Activated CD4-positive, alpha-beta T cell treated with anti-CD3 and anti-CD28 coated beads, Interleukin-2, amount 50 U/mL, for 48 hours (primary cell): ENCODE data around the gene ADGRG7.

ENCODE experiments used
- DNase-seq, 2 experiments: peaks; one replicate each; pipeline ENCODE4 v3.0.0-alpha.2; 2020

Gene ADGRG7

DNA sequence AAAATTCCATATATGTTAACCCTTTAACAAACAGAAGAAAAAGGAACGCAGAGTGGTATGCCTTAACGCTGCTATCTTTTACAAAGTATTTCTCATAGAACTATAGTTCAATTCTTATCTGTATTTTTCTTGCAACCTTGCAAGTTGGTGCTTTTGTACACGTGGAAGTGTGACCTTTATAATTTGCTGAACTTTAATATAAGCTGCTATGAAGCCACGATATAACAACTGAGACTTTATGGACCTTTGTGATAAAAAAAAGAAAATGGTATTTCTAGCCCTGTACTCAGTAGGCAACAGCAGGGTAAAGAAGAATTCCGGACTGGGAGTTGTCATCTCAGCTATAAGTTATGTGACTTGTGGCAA, 93.6 kb downstream of the ADGRG7 start:
- no peak for DNase-seq

GRCh38 chr3:100703865-100704264, 94.5 kb downstream of the ADGRG7 start:
- DNase-seq = no peak

DNA sequence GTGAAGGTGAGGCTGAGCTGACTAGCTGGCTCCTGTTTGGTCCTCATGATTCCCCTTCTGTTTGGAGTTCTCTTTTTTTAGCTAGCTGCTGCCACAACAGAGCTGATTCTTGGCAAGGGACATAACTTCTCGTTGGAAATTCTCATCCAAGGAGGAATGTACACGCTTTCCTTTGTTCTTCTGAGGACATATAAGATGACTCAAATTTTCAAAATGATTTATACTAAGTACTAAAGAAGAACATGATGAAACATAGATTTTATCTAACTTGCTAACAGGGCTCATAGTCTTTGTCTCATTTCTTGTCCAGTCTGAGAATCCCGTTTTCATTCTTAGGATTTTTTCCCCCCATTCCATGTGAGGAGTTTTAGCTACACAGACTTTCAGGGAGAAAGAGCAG, 97.0 kb downstream of the ADGRG7 start:
- DNase-seq = no peak

- no peak for DNase-seq
Measured at GRCh38 chr3:100708644-100708988, 99.2 kb downstream of the ADGRG7 start.

DNA sequence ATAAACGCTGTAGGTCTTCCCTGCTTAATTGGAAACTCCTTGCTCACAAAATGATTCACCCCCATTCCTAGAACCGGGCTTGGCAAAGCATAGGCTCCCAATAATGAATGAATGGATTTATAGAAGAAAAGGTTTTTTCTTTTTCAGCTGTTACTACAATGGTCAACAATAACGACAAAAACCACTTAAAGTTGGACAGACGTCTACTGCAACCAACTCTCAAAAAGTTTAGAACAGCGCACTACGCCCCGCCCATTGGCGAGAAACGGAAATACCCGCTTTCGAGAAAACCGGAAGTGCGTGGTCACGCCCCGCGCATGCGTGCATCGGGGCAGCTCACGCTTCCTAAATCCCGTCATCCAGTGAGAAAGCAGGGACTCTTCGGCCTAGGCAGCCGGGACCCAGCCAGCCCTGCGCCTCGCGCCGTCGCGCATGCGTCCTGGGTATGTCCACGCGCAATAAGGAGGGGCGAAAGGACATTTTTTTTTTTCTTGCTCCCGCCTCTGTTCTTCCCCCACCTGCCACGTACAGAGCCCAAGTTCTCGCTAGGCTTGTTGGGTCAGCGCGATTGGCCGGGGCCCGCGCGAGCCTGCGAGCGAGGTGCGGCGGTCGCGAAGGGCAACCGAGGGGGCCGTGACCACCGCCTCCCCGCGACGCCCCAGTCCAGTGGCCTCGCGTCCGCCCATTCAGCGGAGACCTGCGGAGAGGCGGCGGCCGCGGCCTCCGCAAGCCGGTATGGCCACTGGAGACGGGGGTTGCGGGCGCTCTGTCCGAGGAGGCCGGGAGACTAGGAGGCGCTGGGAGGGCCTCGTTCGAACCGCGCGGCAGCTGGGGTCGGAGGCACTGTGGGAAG, 99.8 kb downstream of the ADGRG7 start, which contains the start of gene TFG:
Gene TFG (plus strand): TSS at position 506 of the 853 bp plus-strand sequence. CDS start 4,192 bp downstream, outside the sequence.
- peak; percentile 97 to 98 for DNase-seq

GRCh38 chr3:100709842-100710260, 100.5 kb downstream of the ADGRG7 start:
- DNase-seq = peak; percentile 27

DNA sequence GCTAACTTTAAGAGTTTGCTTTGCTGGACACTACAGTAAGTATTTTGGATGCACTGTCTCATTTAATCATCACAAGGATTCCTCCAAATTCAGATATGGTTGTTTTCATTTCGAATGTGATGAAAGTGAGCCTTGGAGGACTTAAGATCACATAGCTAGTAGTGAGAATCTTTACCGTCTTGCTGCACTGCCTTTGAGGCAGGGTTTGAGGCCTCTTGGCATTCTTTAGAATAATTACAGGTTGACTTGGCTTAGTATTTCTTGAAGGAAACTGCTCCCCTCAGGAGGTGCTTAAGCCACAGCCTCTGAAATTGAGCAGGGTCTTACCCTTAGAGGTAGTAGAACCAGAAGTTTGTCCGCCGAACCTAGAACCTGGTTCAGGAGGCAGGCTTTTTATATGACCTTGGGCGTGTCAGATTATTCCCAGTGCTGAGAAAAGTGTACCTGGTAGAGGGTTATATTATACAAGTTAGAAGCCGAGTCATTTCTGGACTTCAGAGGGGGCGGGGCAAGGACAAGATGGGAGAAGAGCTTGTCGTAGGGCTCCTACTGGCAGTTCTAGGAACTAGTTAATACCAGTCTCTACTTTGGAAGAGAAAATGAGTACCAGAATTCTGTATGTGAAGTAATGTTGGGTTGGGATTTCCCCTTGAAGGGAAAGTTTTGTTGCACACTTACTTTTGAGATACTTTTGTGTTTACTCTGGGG, 101.0 kb downstream of the ADGRG7 start:
- peak; percentile 86 to 91 for DNase-seq

GRCh38 chr3:100715176-100715575, 105.8 kb downstream of the ADGRG7 start:
- DNase-seq = no peak

DNA sequence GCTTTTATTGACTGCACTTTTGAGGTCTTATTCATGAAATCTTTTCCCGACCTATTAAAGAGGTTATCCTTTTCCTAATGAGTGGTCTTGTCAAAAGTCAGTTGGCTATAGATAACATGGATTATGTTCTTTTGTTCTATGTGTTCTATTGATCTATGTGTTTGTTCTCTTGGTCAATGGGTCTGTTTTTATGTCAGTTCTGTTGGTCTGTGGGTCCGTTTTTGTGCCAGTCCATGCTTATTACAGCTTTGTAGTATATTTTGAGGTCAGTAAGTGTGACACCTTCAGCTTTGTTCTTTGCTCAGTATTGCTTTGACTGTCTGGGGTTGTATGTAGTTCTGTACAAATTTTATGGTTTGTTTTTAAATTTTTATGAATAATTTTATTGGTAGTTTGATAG, 107.7 kb downstream of the ADGRG7 start:
- DNase-seq = no peak

GRCh38 chr3:100717637-100718487, 108.5 kb downstream of the ADGRG7 start:
- no peak for DNase-seq

GRCh38 chr3:100719136-100719535, 109.7 kb downstream of the ADGRG7 start:
- no peak for DNase-seq

DNA sequence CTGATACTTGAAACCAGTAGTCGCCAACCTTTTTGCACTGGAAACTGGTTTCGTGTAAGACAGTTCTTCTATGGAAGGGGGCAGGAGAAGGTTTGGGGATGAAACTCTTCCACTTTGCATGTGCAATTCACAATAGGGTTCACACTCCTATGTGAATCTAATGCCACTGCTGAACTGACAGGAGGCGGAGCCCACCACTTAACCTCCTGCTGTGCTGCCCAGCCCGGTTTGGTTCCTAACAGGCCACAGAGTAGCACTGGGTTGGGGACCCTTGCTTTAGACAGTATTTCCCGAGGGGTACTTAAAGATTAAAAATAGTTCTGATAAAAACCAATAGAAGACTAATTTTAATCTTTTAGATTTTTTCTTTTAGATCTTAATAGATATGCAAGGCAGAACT, 111.0 kb downstream of the ADGRG7 start:
- DNase-seq = no peak

- DNase-seq = no peak
Measured at GRCh38 chr3:100725935-100726513, 116.6 kb downstream of the ADGRG7 start.

DNA sequence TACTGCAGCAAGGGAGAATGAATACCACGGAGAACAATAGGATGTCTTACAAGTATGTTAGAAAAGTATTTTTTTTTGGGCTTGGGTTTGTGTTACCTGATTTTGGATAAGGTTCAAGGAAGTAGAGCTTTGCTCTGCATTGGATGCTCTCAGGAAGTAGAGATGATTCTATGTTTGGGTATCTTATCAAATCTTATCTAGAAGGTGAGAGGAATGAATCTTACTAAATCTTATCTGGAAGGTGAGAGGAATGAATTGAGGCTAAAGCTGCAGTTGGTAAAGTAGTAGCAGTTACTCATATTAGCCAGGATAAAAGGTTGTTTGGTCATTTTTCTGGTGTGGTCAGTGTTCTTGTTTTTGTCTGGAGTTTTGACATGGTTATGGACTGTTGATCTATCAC, 117.3 kb downstream of the ADGRG7 start:
- no peak for DNase-seq

- DNase-seq = no peak
Measured at GRCh38 chr3:100730524-100730923, 121.1 kb downstream of the ADGRG7 start.

DNA sequence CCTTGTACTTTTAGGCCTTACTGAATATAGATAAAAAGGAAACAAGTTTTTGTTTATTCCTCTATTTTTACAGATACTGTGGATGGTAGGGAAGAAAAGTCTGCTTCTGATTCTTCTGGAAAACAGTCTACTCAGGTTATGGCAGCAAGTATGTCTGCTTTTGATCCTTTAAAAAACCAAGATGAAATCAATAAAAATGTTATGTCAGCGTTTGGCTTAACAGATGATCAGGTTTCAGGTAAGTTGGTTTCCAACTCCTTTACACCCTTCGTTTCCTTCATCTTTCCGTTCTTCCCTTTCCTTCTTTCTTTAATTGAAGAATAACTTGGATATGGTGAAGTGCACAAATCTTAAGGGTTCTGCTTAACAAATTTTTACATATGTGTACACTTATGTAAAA, 123.0 kb downstream of the ADGRG7 start:
- no peak for DNase-seq

DNA sequence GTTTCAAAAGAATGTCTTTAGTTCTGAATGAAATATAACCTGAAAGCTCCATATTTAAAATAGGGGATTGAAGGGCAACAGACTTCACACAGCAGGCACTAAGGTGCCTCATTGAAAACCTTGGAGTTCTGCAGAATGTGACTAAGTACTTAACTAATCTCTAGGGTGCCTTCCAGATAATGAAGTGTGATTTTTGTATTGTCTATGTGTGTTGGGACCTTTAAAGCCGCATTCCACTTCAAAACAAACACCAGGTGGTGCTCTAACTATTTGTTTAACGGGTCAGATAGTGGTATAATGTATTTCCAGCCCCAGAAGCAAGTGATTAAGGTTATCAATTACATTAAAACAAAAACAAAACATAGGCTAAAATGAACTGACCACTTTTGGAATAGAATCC, 127.9 kb downstream of the ADGRG7 start:
- DNase-seq = no peak

- no peak for DNase-seq
Measured at GRCh38 chr3:100740207-100740606, 130.8 kb downstream of the ADGRG7 start.

GRCh38 chr3:100743535-100743934, 134.1 kb downstream of the ADGRG7 start:
- no peak for DNase-seq

- DNase-seq = no peak
Measured at GRCh38 chr3:100744671-100745070, 135.3 kb downstream of the ADGRG7 start.
